OCI-LY7 (cell line): ENCODE measurements around the gene MYCBPAP. TPM values are rescaled to one million over a fixed set of nuclear protein-coding genes. Genes with fewer than 3 reads are reported as not detected.

Experiments used
- BruUV-seq: library from RNA; stranded (reverse); fragments of 400-500 nt; replicated peaks from 2 replicates; lab custom pipeline; 2021; lab: Mats Ljungman, UMichigan
- CTCF ChIA-PET: fragments of 300-600 bp; sonication (Branson Sonifier 250); formaldehyde crosslinking; loops from one replicate; lab custom pipeline; 2022; ENCODE audit warnings: antibody characterized with exemption; ENCODE audit not compliant: unreplicated experiment; lab: Charles Lee
- POLR2A ChIA-PET: fragments of 300-600 bp; sonication (Branson Sonifier 250); formaldehyde crosslinking; loops from one replicate; lab custom pipeline; 2022; ENCODE audit warnings: antibody characterized with exemption; lab: Charles Lee
- DNase-seq: peaks from one replicate; pipeline ENCODE4 v3.0.0-alpha.2; 2015; ENCODE audit warnings: low spot score
- H2AFZ ChIP-seq: fragments of 200-600 bp; sonication (generic), shearing (Covaris generic); 2 replicates; pipeline ENCODE4 v1.6.1; 2014; ENCODE audit warnings: mild to moderate bottlenecking, antibody characterized with exemption, low read length, moderate library complexity
- H3K27ac ChIP-seq: fragments of 200-600 bp; sonication (generic); 2 replicates; pipeline ENCODE4 v1.5.1; 2014; ENCODE audit warnings: mixed run types, low read depth, mild to moderate bottlenecking, moderate library complexity, low read length, inconsistent platforms; ENCODE audit not compliant: poor library complexity, severe bottlenecking
- H3K36me3 ChIP-seq: fragments of 200-600 bp; sonication (generic); 2 replicates; pipeline ENCODE4 v1.6.1; 2014; ENCODE audit warnings: mild to moderate bottlenecking, antibody characterized with exemption, low read length, moderate library complexity, mixed read lengths; ENCODE audit not compliant: insufficient read depth
- H3K4me1 ChIP-seq: fragments of 200-600 bp; sonication (generic); 2 replicates; pipeline ENCODE4 v1.5.1; 2014; ENCODE audit warnings: mild to moderate bottlenecking, low read length; ENCODE audit not compliant: insufficient read depth, poor library complexity, severe bottlenecking
- H3K4me2 ChIP-seq: fragments of 200-600 bp; sonication (generic); 2 replicates; pipeline ENCODE4 v1.6.1; 2014; ENCODE audit warnings: mild to moderate bottlenecking, low read length
- H3K4me3 ChIP-seq: fragments of 200-600 bp; sonication (generic); 2 replicates; pipeline ENCODE4 v1.5.1; 2014; ENCODE audit warnings: mild to moderate bottlenecking, low read depth, low read length; ENCODE audit not compliant: poor library complexity, severe bottlenecking
- H3K79me2 ChIP-seq: fragments of 200-600 bp; sonication (generic); 2 replicates; pipeline ENCODE4 v1.6.1; 2016; ENCODE audit warnings: low read depth, mild to moderate bottlenecking, low read length, moderate library complexity, mixed read lengths; ENCODE audit not compliant: insufficient read depth
- H3K9me2 ChIP-seq: fragments of 200-600 bp; sonication (generic); 2 replicates; pipeline ENCODE4 v1.6.1; 2016; ENCODE audit warnings: mild to moderate bottlenecking, low read length, mixed read lengths; ENCODE audit not compliant: insufficient read depth
- H3K9me3 ChIP-seq: fragments of 200-600 bp; sonication (generic); 2 replicates; pipeline ENCODE4 v1.6.1; 2014; ENCODE audit warnings: mild to moderate bottlenecking, mixed run types, low read length, mixed read lengths
- H4K20me1 ChIP-seq: fragments of 200-600 bp; sonication (generic); 2 replicates; pipeline ENCODE4 v1.6.1; 2014; ENCODE audit warnings: mild to moderate bottlenecking, antibody characterized with exemption, low read length, moderate library complexity, mixed read lengths; ENCODE audit not compliant: insufficient read depth
- EZH2phosphoT487 ChIP-seq: fragments of 200-600 bp; sonication (generic); IDR thresholded peaks from 2 replicates; pipeline ENCODE4 v1.6.1; 2018; ENCODE audit warnings: low read depth, borderline replicate concordance, mild to moderate bottlenecking, mixed run types, antibody characterized with exemption, low read length, moderate library complexity, mixed read lengths
- intact Hi-C: fragments of 100-400 bp; cut with micrococcal nuclease; formaldehyde crosslinking; loops from one replicate; pipeline ENCODE4 v1.10.0; 2022; ENCODE audit not compliant: unreplicated experiment
- total RNA-seq, 2 experiments: library from RNA; depleted of rRNA in 1 of 2; stranded (reverse); fragments of >200 nt in 1 of 2; shearing (Covaris generic) in 1 of 2; gene quantifications; 2 replicates each; pipeline ENCODE4 v1.2.3, GENCODE V29; 2014 to 2022
- TF ChIP-seq, protein P1 (sequence below): fragments of 200-600 bp; sonication (generic); conservative IDR thresholded peaks from 2 replicates; pipeline ENCODE4 v1.5.1; 2014; ENCODE audit warnings: mild to moderate bottlenecking, antibody characterized with exemption, low read length, moderate library complexity, mixed read lengths

Gene MYCBPAP
- total RNA-seq, 2 experiments from 2014 or later: 5.0 to 6.8 TPM

DNA sequence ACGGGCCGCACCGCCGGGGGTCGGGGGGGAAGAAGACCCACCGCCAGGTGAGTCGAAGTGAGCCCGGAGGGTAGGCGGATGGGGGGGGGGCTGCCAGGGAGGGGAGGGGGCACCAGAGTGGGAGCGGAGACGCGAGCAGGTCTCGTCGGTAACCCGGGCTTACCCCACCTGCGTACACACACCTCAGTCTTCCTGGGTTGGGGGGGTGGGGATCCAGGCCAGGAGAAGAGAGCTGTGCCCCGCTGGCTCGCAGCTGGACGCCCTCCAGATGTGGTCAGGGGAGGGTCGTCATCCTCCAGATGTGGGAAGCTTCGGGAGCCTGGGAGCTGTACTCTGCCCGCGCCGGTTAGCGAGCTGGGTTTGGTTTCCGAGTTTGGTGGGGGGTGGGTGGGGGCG, 53.5 kb downstream of the MYCBPAP start:
- TF ChIP-seq, protein P1, sequence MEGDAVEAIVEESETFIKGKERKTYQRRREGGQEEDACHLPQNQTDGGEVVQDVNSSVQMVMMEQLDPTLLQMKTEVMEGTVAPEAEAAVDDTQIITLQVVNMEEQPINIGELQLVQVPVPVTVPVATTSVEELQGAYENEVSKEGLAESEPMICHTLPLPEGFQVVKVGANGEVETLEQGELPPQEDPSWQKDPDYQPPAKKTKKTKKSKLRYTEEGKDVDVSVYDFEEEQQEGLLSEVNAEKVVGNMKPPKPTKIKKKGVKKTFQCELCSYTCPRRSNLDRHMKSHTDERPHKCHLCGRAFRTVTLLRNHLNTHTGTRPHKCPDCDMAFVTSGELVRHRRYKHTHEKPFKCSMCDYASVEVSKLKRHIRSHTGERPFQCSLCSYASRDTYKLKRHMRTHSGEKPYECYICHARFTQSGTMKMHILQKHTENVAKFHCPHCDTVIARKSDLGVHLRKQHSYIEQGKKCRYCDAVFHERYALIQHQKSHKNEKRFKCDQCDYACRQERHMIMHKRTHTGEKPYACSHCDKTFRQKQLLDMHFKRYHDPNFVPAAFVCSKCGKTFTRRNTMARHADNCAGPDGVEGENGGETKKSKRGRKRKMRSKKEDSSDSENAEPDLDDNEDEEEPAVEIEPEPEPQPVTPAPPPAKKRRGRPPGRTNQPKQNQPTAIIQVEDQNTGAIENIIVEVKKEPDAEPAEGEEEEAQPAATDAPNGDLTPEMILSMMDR: no peak
- TF ChIP-seq EZH2phosphoT487: no peak
- no TSS peak for BruUV-seq
- Histone ChIP-seq H3K36me3 (no peaks in the 10 kb centered on the region), H4K20me1 (no peaks in the 10 kb centered on the region), H3K9me2 (no peaks in the 10 kb centered on the region), H2AFZ (no peak overlapping the region), H3K79me2 (no peaks in the 10 kb centered on the region), H3K4me2 (no peak overlapping the region), H3K9me3 (no peaks in the 10 kb centered on the region), H3K4me3 (no peak overlapping the region), H3K27ac (no peak overlapping the region), H3K4me1 (peaks cover 6% of the 10 kb centered on the region)
- POLR2A ChIA-PET: no interaction called here
- DNase-seq: no peak
- intact Hi-C loops: no loop called here
- CTCF ChIA-PET: no interaction called here

DNA sequence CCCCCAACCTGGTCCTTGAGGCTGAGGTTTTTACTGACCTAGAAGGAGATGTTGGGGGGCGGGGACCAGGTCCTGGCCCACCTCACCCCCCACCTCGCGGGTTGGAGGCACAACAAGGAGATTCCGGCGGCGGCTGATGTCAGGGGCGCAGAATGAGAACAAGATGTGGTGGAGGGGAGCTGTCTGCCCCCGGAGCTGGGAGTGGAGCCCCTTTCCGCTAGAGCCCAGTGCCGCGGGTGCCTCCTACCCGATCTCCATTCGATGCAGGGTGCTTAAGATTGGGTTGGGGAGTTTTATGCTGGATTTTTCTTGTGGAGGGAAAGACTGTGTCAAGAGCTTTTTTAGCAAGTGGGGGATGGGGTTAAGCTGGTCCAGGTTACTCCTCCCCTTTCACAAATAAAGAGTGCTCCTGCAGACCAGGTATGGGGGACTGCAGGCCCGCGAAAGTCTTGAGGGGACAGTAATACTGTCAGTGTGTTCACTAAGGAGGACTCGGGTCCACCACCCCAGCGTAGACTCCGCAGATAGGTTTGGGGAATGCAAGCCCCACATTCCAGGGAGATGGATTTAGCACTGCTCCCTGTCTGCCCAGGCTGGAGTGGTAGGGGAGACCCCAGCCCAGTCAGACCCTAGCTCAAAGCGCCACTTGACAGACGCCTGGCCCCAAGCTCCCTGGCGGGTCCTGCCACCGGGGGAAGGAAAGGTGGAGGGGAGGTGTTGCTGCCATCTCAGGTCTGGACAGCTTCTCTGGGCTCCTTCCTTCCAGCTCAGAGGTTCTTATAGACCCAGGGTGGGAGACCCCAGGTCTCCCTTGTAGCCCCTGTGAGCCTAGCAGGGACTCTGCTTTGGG, 54.2 kb downstream of the MYCBPAP start:
- Histone ChIP-seq H2AFZ (no peak overlapping the region), H3K4me3 (no peak overlapping the region), H3K79me2 (no peaks in the 10 kb centered on the region), H3K4me2 (no peak overlapping the region), H3K9me2 (no peaks in the 10 kb centered on the region), H3K27ac (no peak overlapping the region), H4K20me1 (no peaks in the 10 kb centered on the region), H3K9me3 (no peaks in the 10 kb centered on the region), H3K36me3 (no peaks in the 10 kb centered on the region), H3K4me1 (peaks cover 6% of the 10 kb centered on the region)
- no peak for DNase-seq
- no TSS peak for BruUV-seq
- ChIA-PET POLR2A (no interaction called here), CTCF (no interaction called here)
- intact Hi-C loops: no loop called here
- TF ChIP-seq, protein P1: no peak
- TF ChIP-seq EZH2phosphoT487: no peak

DNA sequence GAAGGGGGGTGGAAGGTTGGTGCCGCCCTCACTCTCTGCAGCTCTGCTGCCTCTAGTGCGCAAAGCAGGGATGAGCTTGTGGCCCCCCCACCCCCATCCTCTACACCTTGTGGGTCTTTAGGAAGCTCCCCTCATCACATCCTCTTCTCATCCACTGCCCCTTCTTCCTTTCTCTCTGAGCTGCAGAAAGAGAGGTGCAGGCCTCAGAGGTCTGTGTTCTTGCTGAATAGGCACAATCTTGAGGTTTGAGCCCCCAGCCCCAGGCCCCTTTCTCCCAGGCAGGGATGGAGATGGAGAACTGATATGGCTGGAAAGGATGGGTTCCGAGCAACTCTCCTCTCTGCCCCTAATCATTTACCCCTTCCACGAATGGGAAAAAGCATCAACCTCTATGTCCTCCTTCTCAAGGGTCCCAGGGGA, 54.9 kb downstream of the MYCBPAP start:
- Histone ChIP-seq H4K20me1 (no peaks in the 10 kb centered on the region), H3K36me3 (no peaks in the 10 kb centered on the region), H3K4me3 (no peak overlapping the region), H2AFZ (no peak overlapping the region), H3K79me2 (no peaks in the 10 kb centered on the region), H3K9me3 (no peaks in the 10 kb centered on the region), H3K4me2 (no peak overlapping the region), H3K27ac (no peak overlapping the region), H3K9me2 (no peaks in the 10 kb centered on the region), H3K4me1 (peaks cover 6% of the 10 kb centered on the region)
- TF ChIP-seq, protein P1: 0 out of 2 replicates have a peak, but pooled peaks have one; percentile 18
- TF ChIP-seq EZH2phosphoT487: no peak
- CTCF ChIA-PET: no interaction called here
- BruUV-seq: no TSS peak
- POLR2A ChIA-PET: no interaction called here
- intact Hi-C loops: no loop called here
- no peak for DNase-seq
